ENCODE measurements around the gene TNS4. TPM values are rescaled to one million over a fixed set of nuclear protein-coding genes. Genes with fewer than 3 reads are reported as not detected.
A peak's percentile ranks its signal among the peaks of the same experiment; 100 is the strongest.

Gene TNS4
- total and polyA plus RNA-seq, 2 donors: 5.0 to 5.4 TPM

- H3K36me3 ChIP-seq (ENCODE audit: insufficient read depth): no peaks in the 10 kb centered on the region
- WGBS: 52% methylated on average over 12 of the region's 12 CpGs
- H3K4me3 ChIP-seq (ENCODE audit: low read depth, low read length): no peak overlapping the region
- DNase-seq (ENCODE audit: extremely low spot score): no peak
- H3K4me1 ChIP-seq (ENCODE audit: insufficient read depth): no peaks in the 10 kb centered on the region
- no peak overlapping the region for H3K27ac ChIP-seq (ENCODE audit: low read depth)
Observed at GRCh38 chr17:40461732-40462342, 39.6 kb downstream of the TNS4 start.

- Histone ChIP-seq H3K27ac (ENCODE audit: low read depth) (no peak overlapping the region), H3K4me1 (ENCODE audit: insufficient read depth) (no peaks in the 10 kb centered on the region), H3K4me3 (ENCODE audit: low read depth, low read length) (no peak overlapping the region), H3K36me3 (ENCODE audit: insufficient read depth) (no peaks in the 10 kb centered on the region)
- 59% methylated on average over 9 of the region's 9 CpGs for WGBS
- DNase-seq (ENCODE audit: extremely low spot score): no peak
Observed at GRCh38 chr17:40460968-40461731, 40.3 kb downstream of the TNS4 start.

DNA sequence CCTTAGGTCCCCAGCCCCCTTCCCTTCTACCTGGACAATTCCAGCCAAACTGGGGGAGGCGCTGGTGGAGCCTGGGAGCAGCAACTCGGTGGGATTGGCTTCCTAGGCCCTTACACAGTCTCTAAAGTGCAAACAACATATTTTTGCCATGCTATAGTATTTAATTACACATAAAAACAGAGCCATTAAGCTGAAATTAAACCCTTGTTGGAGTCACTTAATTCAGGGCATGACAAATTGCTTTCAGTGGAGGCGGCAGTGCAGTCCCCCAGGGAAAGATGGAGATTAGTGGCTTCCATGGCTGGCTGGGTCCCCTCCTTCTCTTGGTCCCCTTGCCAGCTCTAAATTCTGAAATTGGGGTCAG lies 40.8 kb downstream of the TNS4 start:
- Histone ChIP-seq H3K4me3 (ENCODE audit: low read depth, low read length) (no peak overlapping the region), H3K27ac (ENCODE audit: low read depth) (no peak overlapping the region), H3K36me3 (ENCODE audit: insufficient read depth) (no peaks in the 10 kb centered on the region), H3K4me1 (ENCODE audit: insufficient read depth) (no peaks in the 10 kb centered on the region)
- WGBS: 62% methylated on average over 3 of the region's 3 CpGs
- DNase-seq (ENCODE audit: extremely low spot score): no peak

DNA sequence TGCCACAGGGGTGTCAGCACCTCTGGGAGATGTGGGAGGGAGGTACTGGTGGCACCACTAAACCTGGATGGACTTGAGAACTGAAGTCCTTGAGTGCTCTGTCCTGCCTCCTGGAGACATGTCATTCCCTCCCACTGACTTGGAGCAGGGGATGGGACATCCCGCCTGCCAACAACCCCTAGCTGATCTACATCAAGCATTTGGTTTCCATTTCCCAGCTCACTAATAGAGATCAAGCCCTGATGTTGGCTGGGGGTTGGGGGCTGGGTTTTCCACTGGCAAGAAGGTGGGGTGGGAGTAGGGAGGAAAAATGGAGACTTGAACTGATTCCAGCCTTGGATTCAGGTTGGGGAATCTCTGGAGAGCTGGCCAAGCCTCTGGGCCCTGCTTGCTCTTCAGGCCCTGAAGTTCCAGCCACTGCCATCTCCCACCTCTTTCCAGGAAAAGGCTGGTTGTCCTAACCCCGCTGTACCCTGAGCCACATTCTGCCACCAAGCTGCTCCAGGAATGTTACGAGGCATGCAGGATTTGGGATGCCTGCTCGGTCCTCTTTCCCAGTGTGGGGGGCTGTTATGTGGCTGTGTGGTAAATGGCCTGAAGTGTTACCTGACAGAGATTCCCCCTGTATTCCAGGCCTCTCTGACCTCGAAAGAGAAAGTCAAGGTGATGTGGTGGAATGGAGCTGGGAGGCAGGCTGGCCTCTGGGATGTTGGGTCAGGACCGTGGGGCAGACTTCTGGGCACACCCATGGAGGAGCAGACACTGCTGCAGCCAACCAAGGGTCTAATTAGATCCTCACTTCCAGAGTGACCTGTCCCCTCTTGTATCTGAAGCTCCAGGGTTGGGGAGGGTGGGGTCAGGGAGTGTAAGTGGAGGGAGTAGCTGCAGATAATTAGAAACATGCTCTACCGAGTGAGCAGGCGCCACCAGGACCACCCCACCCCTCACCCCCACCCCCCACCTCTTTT lies 41.5 kb downstream of the TNS4 start:
- Histone ChIP-seq H3K36me3 (ENCODE audit: insufficient read depth) (no peaks in the 10 kb centered on the region), H3K4me3 (ENCODE audit: low read depth, low read length) (no peak overlapping the region), H3K4me1 (ENCODE audit: insufficient read depth) (no peaks in the 10 kb centered on the region), H3K27ac (ENCODE audit: low read depth) (no peak overlapping the region)
- WGBS: 61% methylated on average over 8 of the region's 8 CpGs
- no peak for DNase-seq (ENCODE audit: extremely low spot score)

- H3K4me1 ChIP-seq (ENCODE audit: insufficient read depth): no peaks in the 10 kb centered on the region
Observed at GRCh38 chr17:40458851-40459482, 42.5 kb downstream of the TNS4 start.

GRCh38 chr17:40457964-40458791 lies 43.2 kb downstream of the TNS4 start:
- 28% methylated on average over 16 of the region's 16 CpGs for WGBS
- Histone ChIP-seq H3K36me3 (ENCODE audit: insufficient read depth) (no peaks in the 10 kb centered on the region), H3K27ac (ENCODE audit: low read depth) (no peak overlapping the region), H3K4me3 (ENCODE audit: low read depth, low read length) (no peak overlapping the region), H3K4me1 (ENCODE audit: insufficient read depth) (no peaks in the 10 kb centered on the region)
- no peak for DNase-seq (ENCODE audit: extremely low spot score)

More at GRCh38 chr17:40458851-40459482, 42.5 kb downstream of the TNS4 start:
- Histone ChIP-seq H3K27ac (ENCODE audit: low read depth) (no peak overlapping the region), H3K36me3 (ENCODE audit: insufficient read depth) (no peaks in the 10 kb centered on the region), H3K4me3 (ENCODE audit: low read depth, low read length) (no peak overlapping the region)
- 77% methylated on average over 12 of the region's 12 CpGs for WGBS
- no peak for DNase-seq (ENCODE audit: extremely low spot score)

DNA sequence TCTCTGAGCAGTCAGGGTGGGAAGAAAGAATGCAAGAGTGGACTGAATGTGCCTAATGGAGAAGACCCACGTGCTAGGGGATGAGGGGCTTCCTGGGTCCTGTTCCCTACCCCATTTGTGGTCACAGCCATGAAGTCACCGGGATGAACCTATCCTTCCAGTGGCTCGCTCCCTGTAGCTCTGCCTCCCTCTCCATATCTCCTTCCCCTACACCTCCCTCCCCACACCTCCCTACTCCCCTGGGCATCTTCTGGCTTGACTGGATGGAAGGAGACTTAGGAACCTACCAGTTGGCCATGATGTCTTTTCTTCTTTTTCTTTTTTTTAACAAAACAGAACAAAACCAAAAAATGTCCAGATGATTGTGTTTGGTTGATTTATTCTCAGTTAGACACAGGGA lies 44.1 kb downstream of the TNS4 start:
- H3K36me3 ChIP-seq (ENCODE audit: insufficient read depth): no peaks in the 10 kb centered on the region
- WGBS: 91% methylated on average over 3 of the region's 3 CpGs
- H3K4me3 ChIP-seq (ENCODE audit: low read depth, low read length): no peak overlapping the region
- DNase-seq (ENCODE audit: extremely low spot score): no peak
- no peaks in the 10 kb centered on the region for H3K4me1 ChIP-seq (ENCODE audit: insufficient read depth)
- H3K27ac ChIP-seq (ENCODE audit: low read depth): peak overlapping the region; percentile 39

- no peak for DNase-seq (ENCODE audit: extremely low spot score)
Observed at GRCh38 chr17:40456396-40456951, 44.9 kb downstream of the TNS4 start.

GRCh38 chr17:40454613-40454995 lies 46.8 kb downstream of the TNS4 start:
- no peak overlapping the region for H3K4me3 ChIP-seq (ENCODE audit: low read depth, low read length)
- no peaks in the 10 kb centered on the region for H3K4me1 ChIP-seq (ENCODE audit: insufficient read depth)
- H3K36me3 ChIP-seq (ENCODE audit: insufficient read depth): no peaks in the 10 kb centered on the region
- H3K27ac ChIP-seq (ENCODE audit: low read depth): no peak overlapping the region
- DNase-seq (ENCODE audit: extremely low spot score): no peak
- 77% methylated on average over 2 of the region's 2 CpGs for WGBS

More at GRCh38 chr17:40456396-40456951, 44.9 kb downstream of the TNS4 start:
- no peaks in the 10 kb centered on the region for H3K4me1 ChIP-seq (ENCODE audit: insufficient read depth)
- H3K36me3 ChIP-seq (ENCODE audit: insufficient read depth): no peaks in the 10 kb centered on the region
- WGBS: 52% methylated on average over 16 of the region's 16 CpGs
- no peak overlapping the region for H3K4me3 ChIP-seq (ENCODE audit: low read depth, low read length)
- H3K27ac ChIP-seq (ENCODE audit: low read depth): no peak overlapping the region

GRCh38 chr17:40453881-40454612 lies 47.4 kb downstream of the TNS4 start:
- DNase-seq (ENCODE audit: extremely low spot score): no peak
- Histone ChIP-seq H3K27ac (ENCODE audit: low read depth) (peak overlapping the region; percentile 61), H3K36me3 (ENCODE audit: insufficient read depth) (no peaks in the 10 kb centered on the region), H3K4me3 (ENCODE audit: low read depth, low read length) (no peak overlapping the region), H3K4me1 (ENCODE audit: insufficient read depth) (no peaks in the 10 kb centered on the region)
- 89% methylated on average over 19 of the region's 19 CpGs for WGBS

DNA sequence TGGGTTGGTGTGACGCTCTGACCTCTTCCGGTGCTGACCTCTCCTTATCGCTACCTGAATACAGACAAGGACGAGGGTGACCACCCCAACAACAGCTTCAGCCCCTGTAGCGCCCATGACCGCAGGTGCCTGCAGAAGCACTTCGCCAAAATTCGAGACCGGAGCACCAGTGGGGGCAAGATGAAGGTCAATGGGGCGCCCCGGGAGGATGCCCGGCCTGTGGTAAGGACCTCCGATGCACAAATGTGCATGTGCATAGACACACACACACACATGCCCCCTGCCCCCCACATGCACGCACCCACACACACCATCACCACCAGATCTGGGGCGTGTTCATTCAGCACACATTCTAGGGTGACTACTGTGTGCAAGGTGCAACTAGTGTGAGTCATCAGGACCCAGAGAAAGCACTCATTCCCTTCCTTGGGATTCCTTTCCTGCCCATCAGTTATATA lies 48.5 kb downstream of the TNS4 start:
- Histone ChIP-seq H3K27ac (ENCODE audit: low read depth) (no peak overlapping the region), H3K4me1 (ENCODE audit: insufficient read depth) (no peaks in the 10 kb centered on the region), H3K36me3 (ENCODE audit: insufficient read depth) (no peaks in the 10 kb centered on the region), H3K4me3 (ENCODE audit: low read depth, low read length) (no peak overlapping the region)
- WGBS: 86% methylated on average over 15 of the region's 15 CpGs
- DNase-seq (ENCODE audit: extremely low spot score): no peak
